GM18868 (cell line): ENCODE measurements around the gene MRPL19.

Experiments
- ATAC-seq: cut with Tn5 transposase; IDR thresholded peaks from one replicate; pipeline ENCODE4 v1.9.1; 2021; ENCODE audit warnings: mild to moderate bottlenecking, moderate library complexity; ENCODE audit not compliant: unreplicated experiment

The MRPL19 gene

GRCh38 chr2:75614162-75614651, 32.4 kb upstream of the MRPL19 start:
- ATAC-seq, result no peak

- no peak for ATAC-seq
Observed at GRCh38 chr2:75616406-75616805, 30.2 kb upstream of the MRPL19 start.

GRCh38 chr2:75616933-75617332, 29.6 kb upstream of the MRPL19 start:
- ATAC-seq, result no peak

- no peak for ATAC-seq
Observed at GRCh38 chr2:75619956-75620740, 26.4 kb upstream of the MRPL19 start.

- ATAC-seq, result no peak
Observed at GRCh38 chr2:75621228-75621627, 25.4 kb upstream of the MRPL19 start.

GRCh38 chr2:75622500-75622899, 24.1 kb upstream of the MRPL19 start:
- no peak for ATAC-seq

GRCh38 chr2:75622929-75623328, 23.7 kb upstream of the MRPL19 start:
- no peak for ATAC-seq

- peak; percentile 95 for ATAC-seq
Observed at GRCh38 chr2:75627902-75628504, 18.6 kb upstream of the MRPL19 start.

- ATAC-seq, result no peak
Observed at GRCh38 chr2:75632091-75632701, 14.4 kb upstream of the MRPL19 start.

GRCh38 chr2:75632813-75633212, 13.8 kb upstream of the MRPL19 start:
- no peak for ATAC-seq

GRCh38 chr2:75633620-75634019, 13.0 kb upstream of the MRPL19 start:
- ATAC-seq, result no peak

GRCh38 chr2:75634945-75635344, 11.6 kb upstream of the MRPL19 start:
- ATAC-seq, result no peak

GRCh38 chr2:75637568-75637967, 9.0 kb upstream of the MRPL19 start:
- no peak for ATAC-seq

GRCh38 chr2:75640621-75641121, 5.9 kb upstream of the MRPL19 start:
- ATAC-seq, result peak; percentile 98

GRCh38 chr2:75641587-75641986, 5.0 kb upstream of the MRPL19 start:
- ATAC-seq, result no peak

GRCh38 chr2:75643980-75644379, 2.6 kb upstream of the MRPL19 start:
- no peak for ATAC-seq

- no peak for ATAC-seq
Observed at GRCh38 chr2:75645643-75646042, 940 bp upstream of the MRPL19 start.

- ATAC-seq, result no peak
Observed at GRCh38 chr2:75646090-75646582, 447 bp upstream of the MRPL19 start.

GRCh38 chr2:75647771-75648170, 1.2 kb downstream of the MRPL19 start:
- no peak for ATAC-seq

GRCh38 chr2:75654012-75654411, 7.4 kb downstream of the MRPL19 start:
- ATAC-seq, result no peak

- ATAC-seq, result no peak
Observed at GRCh38 chr2:75655861-75656260, 9.3 kb downstream of the MRPL19 start.

- no peak for ATAC-seq
Observed at GRCh38 chr2:75656563-75656962, 10.0 kb downstream of the MRPL19 start.
